Stimulated activated CD4-positive, alpha-beta T cell treated with anti-CD3 and anti-CD28 coated beads, Interleukin-2, amount 100 ng/mL, for 48 hours (primary cell): ENCODE data around the gene CCN6.
"Not testable (repeated sequence)": the region's sequence is repeated elsewhere in the genome, so short reads cannot be mapped to it uniquely, and the experiment has no call there.

ENCODE experiments used
- DNase-seq, 2 donors: peaks; one replicate each; pipeline ENCODE4 v3.0.0-alpha.2; 2020

CCN6 gene

DNA sequence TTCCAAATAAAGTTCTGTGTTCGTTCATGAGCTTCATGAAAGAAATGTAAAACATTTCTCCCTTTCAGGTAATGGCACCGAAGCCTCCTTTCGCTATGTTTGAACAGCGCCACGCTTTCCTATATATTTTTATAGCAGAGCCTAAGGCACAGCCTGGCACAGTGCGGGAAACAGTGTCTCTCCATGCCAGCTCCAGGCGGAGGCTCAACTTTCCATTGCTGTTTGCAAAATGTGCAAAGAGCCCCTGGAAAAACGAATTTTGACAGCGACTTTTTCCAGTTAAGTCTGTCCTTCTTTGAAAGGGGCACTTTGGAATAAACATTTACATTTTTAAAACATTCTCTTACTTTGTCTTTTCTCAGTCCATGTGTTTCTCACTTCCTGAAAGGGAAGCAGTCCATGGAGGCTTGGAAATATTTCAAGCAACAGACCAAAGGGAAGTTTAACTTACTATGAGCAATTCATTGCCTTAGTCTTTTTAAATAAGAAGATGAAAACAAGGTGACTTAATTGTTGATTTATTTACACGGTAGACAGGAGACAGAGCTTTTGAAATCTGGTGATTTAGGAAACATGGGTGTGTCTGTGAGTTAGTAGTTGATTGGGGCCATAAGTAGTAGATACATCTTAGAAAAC is 769 bp downstream of the CCN6 start:
- DNase-seq, result no peak

DNA sequence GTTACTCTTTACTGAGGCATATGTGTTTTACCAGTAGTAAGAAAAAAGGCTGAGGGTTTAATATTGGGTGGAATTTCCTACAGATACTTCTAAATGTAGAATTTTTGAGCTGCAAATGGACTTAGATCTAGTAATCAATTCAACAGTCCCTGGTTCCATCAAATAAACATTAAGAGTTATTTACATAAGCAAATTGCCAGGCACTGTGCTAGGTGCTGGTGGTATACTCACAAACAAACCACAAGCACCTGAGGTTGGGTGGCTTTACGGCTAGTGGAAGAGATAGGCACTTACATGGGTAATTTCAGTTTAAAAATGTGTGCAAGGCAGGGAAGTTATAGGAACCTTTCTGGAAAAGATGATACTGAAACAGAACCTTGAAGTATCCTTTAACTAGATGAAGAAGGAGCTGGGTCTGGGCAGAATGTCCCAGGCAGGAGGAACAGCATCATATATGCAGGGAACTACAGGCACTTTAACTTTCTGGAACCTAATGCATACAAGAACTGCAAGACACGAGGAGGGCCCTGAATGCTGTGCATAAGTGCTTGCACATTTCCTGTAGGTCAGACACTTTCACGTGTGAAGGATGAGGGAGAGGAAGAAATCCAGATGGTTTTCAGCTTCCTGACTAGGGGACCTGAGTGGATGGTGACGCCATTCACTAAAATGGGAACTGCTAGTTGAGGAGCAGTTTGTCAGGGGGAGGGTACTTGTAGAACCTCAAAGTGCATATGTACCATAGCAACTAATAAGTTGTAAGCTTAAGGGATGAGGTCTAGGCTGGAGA is 4.5 kb downstream of the CCN6 start:
- no peak for DNase-seq

DNA sequence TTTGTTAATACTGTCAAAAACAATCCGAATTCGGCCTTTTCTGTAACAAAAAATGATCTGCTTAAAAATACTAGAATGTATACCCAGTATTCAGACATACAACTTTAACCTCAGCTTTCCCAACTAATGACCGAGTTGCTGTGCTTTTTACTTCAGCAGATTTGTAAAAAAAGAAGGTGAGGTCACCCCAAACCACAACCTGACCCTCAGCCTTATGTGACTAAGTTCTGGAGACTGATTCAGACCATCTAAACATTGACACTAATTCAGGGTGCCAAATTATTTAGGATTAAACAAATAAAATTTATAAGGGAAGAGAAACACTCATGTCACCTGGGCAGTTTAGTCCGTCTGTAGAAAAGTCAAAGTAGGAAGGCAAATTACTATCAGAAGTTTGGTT is 7.7 kb downstream of the CCN6 start:
- DNase-seq, result no peak

DNA sequence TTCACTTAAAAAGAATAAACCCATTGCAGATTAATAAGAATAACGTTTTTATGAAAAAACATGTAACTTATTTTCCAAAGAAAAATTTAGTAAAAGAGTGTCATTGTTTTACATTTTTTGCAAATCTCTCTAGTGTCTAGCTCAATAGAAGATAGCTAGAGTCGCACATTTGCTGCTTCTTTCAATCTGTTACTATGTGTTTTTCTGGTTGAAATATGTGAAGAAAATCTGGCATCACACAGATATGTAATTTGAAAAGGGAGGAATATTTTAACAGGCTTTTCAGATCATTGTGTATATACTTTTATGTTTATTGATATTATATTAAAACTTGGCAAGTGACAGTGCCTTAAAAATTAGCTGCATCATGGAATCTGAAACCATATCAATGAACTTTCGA is 9.1 kb downstream of the CCN6 start:
- DNase-seq, result no peak

DNA sequence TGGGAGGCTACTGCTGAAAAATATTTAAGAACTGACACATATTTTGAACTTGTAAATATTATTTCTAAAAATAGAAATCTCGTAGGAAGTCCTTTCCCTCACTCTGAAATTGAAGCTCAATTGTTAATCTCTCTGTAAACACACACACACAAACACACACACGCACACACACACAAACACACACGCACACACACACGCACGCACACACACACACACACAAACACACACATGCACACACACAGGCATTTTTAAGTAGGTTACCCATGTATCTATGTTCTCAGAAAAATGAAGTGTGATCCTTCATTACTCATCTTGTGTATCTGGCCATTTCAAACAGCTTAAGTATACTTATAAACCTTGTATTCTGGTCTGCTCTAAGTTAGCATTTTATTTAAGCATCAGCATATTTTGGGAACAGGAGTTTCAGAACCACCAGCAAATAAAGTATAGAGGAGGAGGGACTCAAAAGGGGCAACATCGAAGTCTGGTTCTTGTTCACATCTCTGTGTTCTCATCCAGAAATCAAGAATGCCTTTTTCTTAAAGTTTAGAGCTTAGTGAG is 11.6 kb downstream of the CCN6 start:
- DNase-seq, result no peak

DNA sequence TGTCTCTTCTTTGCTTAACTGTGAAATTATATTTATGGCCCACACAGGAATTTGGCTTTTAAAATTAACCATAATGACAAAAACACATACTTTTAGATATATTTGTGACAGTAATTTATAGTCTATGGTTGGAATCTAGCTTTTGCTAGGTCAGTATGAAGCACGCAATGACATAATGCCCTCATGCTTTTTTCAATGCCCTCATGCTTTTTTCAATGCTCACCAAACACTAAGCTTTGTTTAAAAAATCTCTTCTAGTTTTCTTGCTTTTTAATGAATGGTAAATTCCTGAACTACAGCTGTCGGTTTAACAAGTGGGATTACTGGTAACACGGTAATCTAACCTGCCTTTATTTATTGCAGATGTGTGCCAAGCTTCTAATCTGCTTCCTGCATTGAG is 12.7 kb downstream of the CCN6 start:
- no peak for DNase-seq

DNA sequence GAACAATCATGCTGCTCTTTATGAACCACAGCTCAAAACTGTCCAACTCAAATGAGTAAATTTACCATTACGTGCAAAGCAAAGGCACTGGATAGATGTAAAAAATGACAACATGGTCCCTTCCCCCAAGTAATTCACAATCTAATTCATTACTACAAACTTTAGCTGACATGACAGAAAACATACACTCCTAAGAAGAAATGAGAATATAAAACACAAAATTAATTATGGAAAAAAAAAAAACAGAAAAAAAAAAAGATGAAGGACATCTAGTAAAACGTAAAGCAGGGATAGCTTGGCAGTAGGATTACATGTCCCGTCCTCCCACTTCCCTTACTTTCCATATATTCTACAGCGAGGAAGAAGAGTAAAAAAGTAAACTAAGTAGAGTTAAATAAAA is 27.7 kb downstream of the CCN6 start:
- no peak for DNase-seq

DNA sequence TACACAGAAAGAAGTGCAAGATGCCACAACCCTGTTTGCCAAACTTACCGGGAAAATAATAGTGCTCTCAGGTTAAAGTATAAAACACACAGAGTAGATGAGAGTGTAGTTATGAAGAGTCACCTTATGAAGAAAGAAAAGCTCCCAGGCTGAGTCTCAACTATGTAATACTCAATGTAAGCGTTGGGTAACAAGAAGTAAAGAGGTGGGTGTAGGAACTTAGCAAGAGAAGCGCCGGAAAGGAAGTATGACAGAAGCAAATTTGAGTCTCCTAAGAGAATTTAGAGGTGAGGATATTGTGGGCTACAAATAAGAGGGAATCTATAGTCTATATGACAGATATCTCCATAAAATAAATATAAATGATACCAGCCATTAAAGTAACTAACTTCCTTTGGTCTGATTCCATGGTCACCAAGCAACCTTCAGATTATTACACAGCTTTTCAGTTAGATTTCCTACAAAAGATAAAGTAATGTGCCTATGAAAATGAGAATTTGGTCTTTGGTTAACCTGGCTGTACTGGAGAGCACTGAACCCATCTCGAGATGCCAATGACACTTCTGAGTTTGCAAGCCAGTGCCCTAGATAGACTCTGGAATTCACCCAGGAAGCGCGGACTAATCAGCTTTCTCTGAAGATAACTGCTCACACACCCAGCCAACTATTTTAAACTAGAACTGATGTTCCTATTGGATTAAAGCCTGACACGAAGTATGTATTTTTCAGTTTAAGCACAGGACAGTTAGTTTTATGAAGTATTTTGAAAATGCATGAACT is 31.6 kb downstream of the CCN6 start:
- no peak for DNase-seq

DNA sequence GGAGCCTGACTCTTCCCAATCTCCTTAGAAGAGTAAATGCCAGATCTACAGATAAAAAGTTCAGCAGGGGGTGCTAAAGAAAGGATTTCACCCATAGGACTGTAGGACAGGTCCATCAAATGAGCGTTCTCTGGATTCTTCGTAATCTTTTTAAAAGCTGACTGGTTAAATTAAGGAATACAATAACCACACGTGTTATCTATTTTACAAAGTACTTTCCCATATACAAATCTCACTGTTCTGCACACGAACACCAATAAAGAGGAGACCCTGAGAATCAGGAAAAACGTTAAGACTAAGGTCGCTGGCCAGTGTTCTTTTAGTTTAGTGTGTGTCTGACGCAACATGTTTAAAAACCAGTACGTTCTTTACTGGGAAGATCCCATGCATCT is 32.8 kb downstream of the CCN6 start:
- DNase-seq, result no peak

DNA sequence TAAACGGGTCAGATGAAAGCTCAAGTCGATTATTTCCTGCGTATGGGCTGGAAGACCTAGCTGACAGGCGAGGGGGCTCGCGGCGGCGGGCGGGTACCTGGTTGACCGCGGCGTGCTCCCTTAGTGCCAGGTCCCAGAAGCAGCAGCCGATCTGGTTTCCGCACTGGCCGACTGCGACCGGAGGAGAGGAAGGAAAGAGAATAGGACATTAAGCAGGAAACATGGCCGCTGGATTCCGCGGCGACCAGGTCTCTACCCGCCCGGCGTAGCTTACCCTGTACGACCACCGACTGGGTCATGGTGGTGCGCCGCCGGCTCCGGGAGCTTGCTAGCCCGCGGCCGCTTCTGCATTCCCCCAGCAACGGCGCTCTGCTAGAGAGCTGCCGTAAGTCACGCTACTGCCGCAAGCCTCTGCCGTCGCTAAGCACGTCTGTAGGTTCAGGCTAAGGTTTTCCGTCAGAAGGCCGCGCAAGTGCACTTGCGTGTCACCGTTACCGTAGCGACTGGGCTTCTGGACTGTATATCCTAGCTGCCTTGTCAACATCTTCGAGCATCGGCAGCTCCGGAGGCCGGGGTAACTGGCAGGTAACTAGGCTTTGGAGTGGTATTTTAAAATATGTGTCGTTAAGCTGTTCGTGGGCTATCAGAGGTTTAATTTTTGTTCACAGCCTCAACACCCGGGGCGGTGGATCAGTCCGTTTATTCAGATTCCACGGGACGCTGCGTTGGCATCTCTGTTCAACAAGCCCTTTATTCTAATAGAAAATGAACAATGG is 33.4 kb downstream of the CCN6 start, which contains the start of the genes FAM229B and TUBE1:
TSS of gene FAM229B (plus strand) at position 456 of the 776 bp plus-strand sequence. CDS start 11,693 bp downstream, outside the sequence.
TSS of gene TUBE1 (minus strand) at position 347 of the 776 bp plus-strand sequence. CDS start at position 299, 48 bp downstream.
- peak; percentile 80 for DNase-seq

DNA sequence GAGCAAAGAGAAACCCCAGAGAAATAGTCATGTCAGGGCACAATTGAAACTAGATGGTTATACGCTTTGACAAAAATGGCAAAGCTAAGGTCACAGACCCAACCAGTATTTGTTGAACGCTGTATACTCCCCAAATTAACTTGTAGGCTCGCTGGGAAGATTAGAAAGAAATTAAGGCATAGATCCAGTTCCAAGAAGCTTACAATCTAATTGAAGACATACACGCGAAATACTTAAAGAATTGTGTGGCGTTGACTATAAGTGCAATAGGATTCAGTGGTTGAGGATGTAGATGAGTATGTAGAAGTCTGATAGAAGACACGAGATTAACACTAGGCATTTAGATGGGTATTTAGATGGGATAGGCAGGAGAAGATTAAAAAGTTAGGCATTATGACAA is 34.0 kb downstream of the CCN6 start:
- DNase-seq, result no peak

DNA sequence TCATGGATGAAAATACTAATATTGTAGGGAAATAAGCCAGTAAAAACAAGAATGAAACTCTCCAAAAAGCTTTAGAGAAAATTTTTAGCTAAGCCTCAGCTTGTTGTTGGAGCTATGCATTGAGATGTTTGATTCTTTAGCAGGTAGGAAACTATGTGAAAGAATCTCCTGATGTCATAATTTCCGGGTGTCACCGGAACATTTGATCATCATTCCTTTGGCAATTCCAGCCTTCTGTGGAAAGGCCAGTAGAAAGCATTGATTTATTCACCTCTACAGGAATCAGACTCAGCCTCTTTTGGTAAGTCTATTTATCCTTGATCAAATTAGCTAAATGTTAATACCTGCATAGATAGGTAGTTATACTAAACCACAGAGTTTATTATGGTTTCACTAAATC is 43.0 kb downstream of the CCN6 start:
- no peak for DNase-seq

DNA sequence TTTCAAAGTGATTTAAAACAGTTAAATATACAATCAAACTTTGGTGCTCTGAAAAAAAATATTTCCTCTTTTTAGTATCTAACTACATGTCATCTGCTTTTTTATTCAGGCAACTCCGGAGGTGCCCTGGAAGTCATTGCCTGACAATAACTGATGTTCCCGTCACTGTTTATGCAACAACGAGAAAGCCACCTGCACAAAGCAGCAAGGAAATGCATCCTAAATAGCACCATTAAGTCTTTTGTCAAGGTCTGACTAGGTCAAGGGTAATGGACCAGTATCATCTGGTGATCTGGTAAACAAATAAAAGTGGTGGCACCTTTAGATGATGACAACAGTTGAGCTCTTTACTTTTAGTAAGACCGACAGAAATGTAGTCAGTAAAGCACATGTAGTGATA is 46.7 kb downstream of the CCN6 start:
- DNase-seq, result no peak

DNA sequence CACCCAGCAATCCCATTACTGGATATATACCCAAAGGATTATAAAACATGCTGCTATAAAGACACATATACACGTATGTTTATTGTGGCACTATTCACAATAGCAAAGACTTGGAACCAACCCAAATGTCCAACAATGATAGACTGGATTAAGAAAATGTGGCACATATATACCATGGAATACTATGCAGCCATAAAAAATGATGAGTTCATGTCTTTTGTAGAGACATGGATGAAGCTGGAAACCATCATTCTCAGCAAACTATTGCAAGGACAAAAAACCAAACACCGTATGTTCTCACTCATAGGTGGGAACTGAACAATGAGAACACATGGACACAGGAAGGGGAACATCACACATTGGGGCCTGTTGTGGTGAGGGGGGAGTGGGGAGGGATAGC is 52.1 kb downstream of the CCN6 start:
- DNase-seq, result not testable (repeated sequence)

DNA sequence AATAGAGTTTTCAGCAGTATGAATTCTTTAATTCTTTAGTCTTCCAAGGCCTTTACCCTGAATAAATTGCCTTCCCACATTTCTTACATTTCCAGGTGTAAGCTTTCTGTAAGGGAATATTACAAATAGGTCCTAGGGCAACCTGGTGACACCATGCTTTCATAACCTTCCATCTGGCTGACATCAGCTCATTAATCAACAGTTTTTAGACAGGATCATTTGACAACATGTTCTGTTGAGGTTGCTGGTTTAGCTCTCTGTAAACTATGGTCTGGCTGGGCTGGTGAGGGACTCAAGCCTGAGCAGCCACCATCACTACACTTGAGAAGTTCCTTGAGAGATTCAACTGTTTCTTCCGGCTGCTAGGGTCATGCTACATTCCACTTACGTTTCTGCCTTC is 52.7 kb downstream of the CCN6 start:
- DNase-seq, result no peak

DNA sequence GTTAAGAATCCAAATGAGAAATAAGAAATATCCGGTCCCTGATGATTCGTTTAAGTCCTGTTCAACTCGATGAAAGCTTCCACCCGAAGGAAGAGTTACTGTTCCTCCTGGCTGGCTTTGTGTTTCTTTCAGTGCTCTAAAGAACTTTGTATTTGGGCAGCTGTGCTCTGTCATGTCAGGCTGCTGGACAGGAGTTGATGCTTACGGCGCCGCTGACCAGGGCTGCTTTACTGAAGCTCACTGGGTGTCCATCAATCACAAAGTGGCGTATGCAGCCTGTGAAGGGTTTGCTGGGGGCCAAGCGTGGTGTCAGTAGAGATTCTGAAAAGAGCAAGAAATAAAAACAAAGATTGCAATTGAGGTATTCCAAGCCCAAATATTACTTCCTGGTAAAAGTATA is 55.4 kb downstream of the CCN6 start:
- no peak for DNase-seq

DNA sequence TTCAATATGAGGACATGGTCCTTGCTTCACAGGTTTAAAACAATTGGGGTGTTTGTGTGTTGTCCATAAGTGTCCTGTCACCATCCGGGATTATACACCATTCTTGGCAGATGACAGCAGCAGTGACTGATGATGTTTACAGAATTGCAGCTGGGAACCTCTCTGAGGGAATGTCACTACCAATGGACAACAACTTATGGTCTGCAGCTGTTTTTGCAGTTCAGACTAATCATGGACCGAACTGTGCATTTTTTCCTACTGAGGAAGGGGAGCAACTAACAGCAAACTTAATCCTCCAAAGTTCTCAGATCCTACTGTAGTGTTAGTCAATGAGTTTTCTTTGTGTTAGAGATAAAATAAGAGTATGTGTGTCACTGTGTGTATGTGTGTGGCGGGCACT is 59.5 kb downstream of the CCN6 start:
- no peak for DNase-seq

DNA sequence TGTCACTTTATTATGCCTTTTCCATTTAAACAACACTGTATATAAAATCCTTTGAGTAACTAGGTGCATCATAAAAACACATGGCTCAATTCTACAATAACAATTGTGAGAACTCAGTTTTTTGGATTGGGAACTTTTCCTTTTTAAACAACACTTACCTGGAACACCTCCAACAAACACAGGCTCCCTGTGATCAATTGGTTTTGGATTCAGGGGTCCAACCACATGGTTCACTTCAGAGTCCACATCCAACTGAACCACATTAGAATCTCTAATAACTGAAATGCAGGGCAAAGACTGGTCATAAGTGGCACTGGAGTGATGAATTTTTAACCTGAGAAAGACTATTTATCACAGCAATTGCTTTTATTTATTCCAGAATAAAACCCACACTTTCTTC is 60.0 kb downstream of the CCN6 start:
- DNase-seq, result no peak

DNA sequence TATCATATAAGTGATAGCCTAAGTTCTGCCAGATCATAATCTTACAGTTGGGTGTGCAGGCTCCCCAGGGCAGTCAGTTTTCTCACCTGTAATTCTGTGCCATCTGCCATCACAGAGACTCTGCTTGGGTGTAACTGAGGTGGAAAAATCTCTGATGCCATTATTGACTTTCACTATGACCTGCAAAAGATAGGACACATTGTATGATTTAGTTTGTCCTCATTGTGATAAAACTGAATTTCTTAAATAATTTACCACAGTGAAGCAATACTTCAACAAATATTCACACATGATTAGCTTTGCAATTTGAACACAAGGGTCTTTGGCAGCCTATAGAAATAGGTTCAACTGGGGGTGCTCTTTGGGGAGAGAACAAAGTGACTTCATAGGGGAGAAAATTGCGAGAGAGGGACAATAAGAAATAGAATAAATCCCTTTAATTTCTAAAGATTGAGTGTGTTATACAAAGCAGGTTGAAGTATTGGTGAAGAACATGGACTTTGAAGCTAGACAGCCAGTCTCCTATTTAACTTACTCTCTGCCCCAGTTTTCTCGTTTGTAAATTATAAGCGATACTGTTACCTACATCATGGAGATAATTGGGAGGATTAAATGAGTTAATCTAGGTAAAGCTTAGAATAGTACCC is 60.8 kb downstream of the CCN6 start:
- DNase-seq, result no peak

DNA sequence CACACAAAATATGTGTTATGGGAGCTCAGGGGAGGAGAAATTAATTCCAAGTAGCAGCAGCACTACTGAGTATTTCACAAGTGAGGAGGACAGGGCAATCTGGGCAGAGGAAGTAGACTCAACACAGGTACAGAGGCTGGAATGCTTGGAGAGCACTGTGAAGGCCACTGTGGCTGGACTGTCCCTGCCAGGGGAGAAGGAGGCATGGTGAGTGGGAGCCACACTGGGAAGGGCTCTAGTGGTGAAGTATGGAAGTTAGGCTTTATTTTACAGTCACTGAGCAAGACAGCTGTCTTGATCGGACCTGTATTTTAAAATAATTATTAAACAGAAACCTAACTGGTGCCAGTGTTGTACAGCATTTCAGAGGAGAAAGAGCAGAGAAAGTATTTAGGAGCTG is 62.3 kb downstream of the CCN6 start:
- no peak for DNase-seq

DNA sequence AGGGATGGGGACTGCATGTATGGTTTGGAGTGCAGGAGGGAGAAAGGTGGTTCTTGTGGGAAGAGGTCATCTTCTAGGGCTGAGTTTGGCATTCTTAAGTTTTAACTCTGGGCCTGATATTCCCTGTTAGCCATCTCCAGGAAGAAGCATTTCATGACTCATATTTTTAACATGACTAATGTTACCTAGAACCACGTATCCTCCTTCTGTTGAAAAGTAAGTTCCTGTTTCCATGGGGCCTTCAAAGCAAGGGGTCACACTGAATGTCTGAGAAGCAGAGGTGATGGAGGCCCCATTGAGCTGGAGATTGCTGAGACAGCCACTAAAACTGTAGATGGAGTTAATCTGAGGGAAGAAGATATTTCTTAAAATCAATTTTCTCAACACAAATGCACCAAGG is 63.6 kb downstream of the CCN6 start:
- DNase-seq, result no peak

DNA sequence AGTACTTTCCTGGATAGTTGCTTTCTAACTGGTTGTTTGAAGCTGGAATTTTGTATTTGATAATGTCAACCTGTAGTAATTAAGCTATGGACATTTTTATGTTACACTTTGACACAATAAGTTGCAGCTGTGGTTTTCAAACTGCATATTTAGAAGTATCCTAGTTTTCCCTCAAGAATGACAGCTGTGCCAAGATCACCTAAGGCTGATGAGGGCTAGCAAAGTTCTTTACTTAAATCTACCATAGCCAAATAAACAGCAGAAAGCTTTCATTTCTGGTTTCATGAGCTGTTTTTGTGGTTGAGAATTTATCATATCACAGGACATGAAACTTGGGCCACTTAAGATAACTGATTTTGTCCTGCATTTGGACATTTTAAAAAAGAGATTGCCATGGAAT is 64.1 kb downstream of the CCN6 start:
- DNase-seq, result no peak
